SK-N-SH (cell line): ENCODE measurements around the gene SLC23A3. TPM values are rescaled to one million over a fixed set of nuclear protein-coding genes. Genes with fewer than 3 reads are reported as not detected.

Source experiments
- CTCF ChIA-PET: fragments of 300-600, 350-600 bp; formaldehyde crosslinking; extraction: SDS; loops from one replicate; lab custom pipeline; 2021; lab: Yijun Ruan, JAX
- POLR2A ChIA-PET: fragments of 350-600 bp; sonication (Branson Sonifier 250); formaldehyde crosslinking; extraction: SDS; loops from one replicate; lab custom pipeline; 2020; ENCODE audit warnings: antibody characterized with exemption, inconsistent platforms; lab: Yijun Ruan, JAX
- DNase-seq: peaks from one replicate; pipeline ENCODE4 v3.0.0; 2012
- H2AFZ ChIP-seq: fragments of 200-600 bp; sonication (generic); 2 replicates; pipeline ENCODE4 v1.8.1; 2016; ENCODE audit warnings: antibody characterized with exemption, mild to moderate bottlenecking, low read depth
- H3F3A ChIP-seq: fragments of 200-600 bp; sonication (generic); replicated peaks from 2 replicates; pipeline ENCODE3; 2016; ENCODE audit warnings: antibody characterized with exemption, mild to moderate bottlenecking; ENCODE audit not compliant: insufficient read depth
- H3K27ac ChIP-seq, 2 experiments: fragments of 200-500 bp in 1 of 2; fragments of 200-600 bp in 1 of 2; sonication (Bioruptor generic) in 1 of 2; sonication (generic), shearing (Covaris generic) in 1 of 2; 2 replicates each; pipeline versions ENCODE4 v1.5.1 to v1.6.1; 2014 to 2016; ENCODE audit warnings: low read depth in 2 of 2, inconsistent platforms in 1 of 2, low read length in 1 of 2, mild to moderate bottlenecking in 1 of 2, mixed read lengths in 1 of 2
- H3K27me3 ChIP-seq: fragments of 200-600 bp; sonication (generic), shearing (Covaris generic); 2 replicates; pipeline ENCODE4 v1.6.1; 2016; ENCODE audit warnings: mixed run types; ENCODE audit not compliant: insufficient read depth
- H3K36me3 ChIP-seq, 2 experiments: fragments of 200-500 bp in 1 of 2; fragments of 200-600 bp in 1 of 2; sonication (Bioruptor generic) in 1 of 2; sonication (generic) in 1 of 2; replicated peaks in 1 of 2; 2 replicates each; pipeline versions ENCODE3 to v1.5.1; 2014 to 2016; ENCODE audit warnings: low read length in 1 of 2, mild to moderate bottlenecking in 1 of 2; ENCODE audit not compliant: insufficient read depth in 2 of 2, control insufficient read depth in 1 of 2
- H3K4me1 ChIP-seq, 2 experiments: fragments of 200-500 bp in 1 of 2; fragments of 200-600 bp in 1 of 2; sonication (Bioruptor generic) in 1 of 2; sonication (generic), shearing (Covaris generic) in 1 of 2; 2 replicates each; pipeline versions ENCODE4 v1.5.1 to v1.6.1; 2014 to 2016; ENCODE audit warnings: low read depth in 1 of 2, low read length in 1 of 2, mixed run types in 1 of 2; ENCODE audit not compliant: insufficient read depth in 2 of 2, control insufficient read depth in 1 of 2
- H3K4me2 ChIP-seq: fragments of 200-600 bp; sonication (generic), shearing (Covaris generic); 2 replicates; pipeline ENCODE4 v1.6.1; 2017; ENCODE audit warnings: mixed run types
- H3K4me3 ChIP-seq, 2 experiments: fragments of 200-500 bp in 1 of 2; fragments of 200-600 bp in 1 of 2; sonication (Bioruptor generic) in 1 of 2; sonication (generic), shearing (Covaris generic) in 1 of 2; 2 replicates each; pipeline versions ENCODE4 v1.5.1 to v1.8.1; 2014 to 2016; ENCODE audit warnings: low read depth in 2 of 2, inconsistent platforms in 1 of 2, low read length in 1 of 2, mild to moderate bottlenecking in 1 of 2, mixed read lengths in 1 of 2, moderate library complexity in 1 of 2
- H3K79me2 ChIP-seq: fragments of 200-600 bp; sonication (generic); 2 replicates; pipeline ENCODE4 v1.8.1; 2017; ENCODE audit warnings: mild to moderate bottlenecking; ENCODE audit not compliant: insufficient read depth
- H3K9ac ChIP-seq: fragments of 200-600 bp; sonication (generic); 2 replicates; pipeline ENCODE4 v1.6.1; 2017; ENCODE audit warnings: mixed run types
- H3K9me2 ChIP-seq: fragments of 200-600 bp; sonication (generic); 2 replicates; pipeline ENCODE4 v1.6.1; 2017; ENCODE audit warnings: mixed run types
- H3K9me3 ChIP-seq: fragments of 200-600 bp; sonication (generic); 2 replicates; pipeline ENCODE4 v1.6.1; 2017; ENCODE audit warnings: mixed run types, mild to moderate bottlenecking, moderate library complexity
- H4K20me1 ChIP-seq: fragments of 200-600 bp; sonication (generic); 2 replicates; pipeline ENCODE4 v1.6.1; 2017; ENCODE audit warnings: mild to moderate bottlenecking, mixed run types; ENCODE audit not compliant: insufficient read depth
- CTCF ChIP-seq: fragments of 200-600 bp; sonication (generic); IDR thresholded peaks from 2 replicates; pipeline ENCODE4 v1.6.1; 2017; ENCODE audit warnings: antibody characterized with exemption, mild to moderate bottlenecking, moderate library complexity
- GABPA ChIP-seq: IDR thresholded peaks from 2 replicates; pipeline ENCODE4 v1.4.0; 2012; ENCODE audit warnings: low read depth, mild to moderate bottlenecking
- GATA2 ChIP-seq: sonication (generic); formaldehyde crosslinking; IDR thresholded peaks from 2 replicates; pipeline ENCODE4 v1.5.0; 2020; ENCODE audit warnings: mild to moderate bottlenecking, missing genetic modification reagents
- PBX3 ChIP-seq: IDR thresholded peaks from 2 replicates; pipeline ENCODE4; 2012
- RAD21 ChIP-seq: IDR thresholded peaks from 2 replicates; pipeline ENCODE4 v1.6.1; 2012; ENCODE audit warnings: mild to moderate bottlenecking, low read length
- ZBTB33 ChIP-seq: IDR thresholded peaks from 2 replicates; pipeline ENCODE4 v1.4.0; 2012; ENCODE audit warnings: low read depth, borderline replicate concordance
- WGBS: methylation state at CpG from one replicate; pipeline ENCODE4 v1.1.6; 2017; ENCODE audit warnings: low lambda C conversion rate; 5-methylcytosine and 5-hydroxymethylcytosine counted together
- polyA plus RNA-seq, 3 experiments: library from polyadenylated mRNA; depleted of rRNA; stranded (reverse); fragments of >200 nt; gene quantifications; 2 replicates each; pipeline ENCODE4 v1.2.3, GENCODE V29; 2012

SLC23A3 gene
- polyA plus RNA-seq, 1 of the 3 experiments (the other 2 are of a cell fraction): 2.1 TPM

- Histone ChIP-seq H2AFZ (no peak overlapping the region), H3K4me2 (peak overlapping the region; percentile 86), H3K4me3 (peak overlapping the region; percentile 69), H3K9ac (0 out of 2 replicates have a peak overlapping the region, but pooled peaks have one; percentile 17), H3F3A (peaks cover 15% of the 10 kb centered on the region), H3K9me2 (no peaks in the 10 kb centered on the region), H3K9me3 (no peaks in the 10 kb centered on the region), H4K20me1 (no peaks in the 10 kb centered on the region), H3K27ac (peak overlapping the region in 1 of 2 experiments; percentile 83; a peak in 2 of 4 replicates), H3K4me1 (peaks cover 13 to 20% of the 10 kb centered on the region in 2 experiments; a peak in 3 of 4 replicates), H3K36me3 (peaks cover 9 to 31% of the 10 kb centered on the region in 2 experiments), H3K79me2 (no peaks in the 10 kb centered on the region), H3K27me3 (no peaks in the 10 kb centered on the region)
- POLR2A ChIA-PET: interaction anchor here (1.1 to 4.6 kb wide), 2 partner anchors 9 to 32 kb away, joined by 4 to 52 read pairs; partner anchors contain the start of genes ABCB6 and CNPPD1
- DNase-seq: peak; percentile 51
- WGBS: 65% methylated on average over 14 of the region's 17 CpGs
- CTCF ChIA-PET: interaction anchor here (1.1 to 4.0 kb wide), 3 partner anchors 10 to 37 kb away, joined by 3 to 26 read pairs (median 16); partner anchors contain the start of genes ABCB6 and SLC23A3
- no peak for TF ChIP-seq PBX3
- no peak for TF ChIP-seq GABPA
- TF ChIP-seq GATA2 (CRISPR knock-in tag): no peak
- no peak for TF ChIP-seq ZBTB33
- TF ChIP-seq RAD21: no peak
- TF ChIP-seq CTCF: no peak
These were observed 38.3 kb upstream of the SLC23A3 start for GRCh38 chr2:219207884-219208740.
